ENCODE measurements around the gene ZNF385D.

DNA sequence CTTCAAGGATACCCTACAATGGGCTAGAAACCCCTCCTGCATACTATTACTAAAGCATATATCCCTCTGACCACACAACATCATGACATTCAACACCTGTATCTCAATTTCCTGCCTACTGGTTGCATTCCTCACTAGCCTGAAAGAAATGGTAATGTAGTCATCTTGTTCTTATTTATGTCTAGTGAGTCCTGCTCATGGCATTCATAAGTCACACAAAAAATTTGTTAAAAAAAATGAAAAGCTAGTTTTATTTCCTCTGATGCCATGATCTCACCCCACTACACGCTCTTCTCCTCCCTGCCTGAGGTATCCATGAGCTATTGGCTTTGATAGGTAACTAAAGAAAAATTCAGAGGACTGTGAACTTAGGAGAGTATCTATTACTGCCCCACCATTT is 284.5 kb downstream of the ZNF385D start:
- TF ChIP-seq, protein P1, sequence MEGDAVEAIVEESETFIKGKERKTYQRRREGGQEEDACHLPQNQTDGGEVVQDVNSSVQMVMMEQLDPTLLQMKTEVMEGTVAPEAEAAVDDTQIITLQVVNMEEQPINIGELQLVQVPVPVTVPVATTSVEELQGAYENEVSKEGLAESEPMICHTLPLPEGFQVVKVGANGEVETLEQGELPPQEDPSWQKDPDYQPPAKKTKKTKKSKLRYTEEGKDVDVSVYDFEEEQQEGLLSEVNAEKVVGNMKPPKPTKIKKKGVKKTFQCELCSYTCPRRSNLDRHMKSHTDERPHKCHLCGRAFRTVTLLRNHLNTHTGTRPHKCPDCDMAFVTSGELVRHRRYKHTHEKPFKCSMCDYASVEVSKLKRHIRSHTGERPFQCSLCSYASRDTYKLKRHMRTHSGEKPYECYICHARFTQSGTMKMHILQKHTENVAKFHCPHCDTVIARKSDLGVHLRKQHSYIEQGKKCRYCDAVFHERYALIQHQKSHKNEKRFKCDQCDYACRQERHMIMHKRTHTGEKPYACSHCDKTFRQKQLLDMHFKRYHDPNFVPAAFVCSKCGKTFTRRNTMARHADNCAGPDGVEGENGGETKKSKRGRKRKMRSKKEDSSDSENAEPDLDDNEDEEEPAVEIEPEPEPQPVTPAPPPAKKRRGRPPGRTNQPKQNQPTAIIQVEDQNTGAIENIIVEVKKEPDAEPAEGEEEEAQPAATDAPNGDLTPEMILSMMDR (IDR thresholded peaks at IDR 0.05): no peak
- TF ChIP-seq POLR2A (IDR thresholded peaks at IDR 0.05): no peak
